Activated CD4-positive, CD25-positive, alpha-beta regulatory T cell (primary cell): Measurements from ENCODE around the gene C15orf40.
"Not testable (repeated sequence)": the region's sequence is repeated elsewhere in the genome, so short reads cannot be mapped to it uniquely, and the experiment has no call there.

Experiments used
- DNase-seq, 4 experiments: peaks; one replicate each; lab custom pipeline; 2025; lab: John Stamatoyannopoulos, UW

Gene C15orf40

GRCh38 chr15:83011271-83012075 lies at the start of gene C15orf40:
Gene C15orf40, minus strand, starts transcription at chr15:83011639. Its CDS starts 32 bp downstream, at chr15:83011607.
- DNase-seq, result peak; percentile 58 to 77 (median 68)

DNA sequence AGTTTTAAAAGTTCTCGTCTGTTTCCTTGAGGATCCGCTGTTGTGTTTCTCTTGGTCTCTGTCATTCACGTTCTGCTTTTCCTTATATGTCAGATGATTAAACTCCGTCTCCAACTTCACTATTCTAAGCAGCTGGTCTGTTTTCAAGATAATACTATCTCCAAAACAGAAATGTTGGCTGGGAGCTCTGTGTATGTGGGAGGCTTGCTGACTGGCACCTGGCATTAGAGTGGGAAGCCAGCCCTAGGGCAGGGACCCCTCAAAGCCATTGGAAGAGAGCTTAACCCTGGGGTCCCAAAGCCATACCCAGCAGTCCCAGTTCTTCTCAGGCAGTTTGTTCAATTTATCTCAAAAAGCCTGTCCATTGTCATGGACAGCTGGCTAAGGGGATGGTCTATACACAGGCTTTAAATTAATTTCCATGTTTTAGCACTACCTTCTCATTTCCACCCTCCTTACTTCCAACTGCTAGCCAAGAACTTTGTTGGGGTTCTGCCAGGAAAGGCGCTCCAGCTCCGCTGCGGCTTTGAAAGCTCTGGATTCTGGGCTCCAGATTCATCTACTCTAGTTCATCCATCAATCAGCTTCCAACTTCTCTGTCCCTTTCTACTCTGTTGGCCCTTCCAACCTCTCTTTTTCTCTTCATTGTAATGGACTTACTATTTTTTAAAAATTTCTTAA lies 46.4 kb upstream of the C15orf40 start:
- DNase-seq, result no peak

DNA sequence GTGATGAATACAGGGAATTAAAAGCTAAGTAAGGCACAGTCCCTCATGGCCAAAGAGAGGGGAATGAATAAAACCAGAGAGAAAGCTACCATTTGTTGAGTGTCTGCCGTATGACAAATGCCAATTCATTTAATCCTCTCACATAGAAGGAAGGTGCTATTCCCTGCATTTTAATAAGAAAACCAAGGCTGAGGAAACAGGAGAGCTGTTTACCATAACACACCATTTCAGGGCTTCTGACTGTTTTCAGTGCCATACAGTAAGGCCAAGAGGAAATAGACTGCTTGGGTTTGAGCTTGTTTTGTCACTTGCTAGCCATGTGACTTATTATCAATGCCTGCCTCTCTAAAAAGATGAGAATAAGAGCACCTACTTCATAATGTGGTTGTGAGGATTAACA lies 45.6 kb upstream of the C15orf40 start:
- no peak for DNase-seq

GRCh38 chr15:83053151-83053550 lies 41.7 kb upstream of the C15orf40 start:
- no peak for DNase-seq

- no peak for DNase-seq
These were observed 35.2 kb upstream of the C15orf40 start for GRCh38 chr15:83046558-83047127.

- DNase-seq, result no peak
These were observed 32.7 kb upstream of the C15orf40 start for GRCh38 chr15:83044156-83044555.

DNA sequence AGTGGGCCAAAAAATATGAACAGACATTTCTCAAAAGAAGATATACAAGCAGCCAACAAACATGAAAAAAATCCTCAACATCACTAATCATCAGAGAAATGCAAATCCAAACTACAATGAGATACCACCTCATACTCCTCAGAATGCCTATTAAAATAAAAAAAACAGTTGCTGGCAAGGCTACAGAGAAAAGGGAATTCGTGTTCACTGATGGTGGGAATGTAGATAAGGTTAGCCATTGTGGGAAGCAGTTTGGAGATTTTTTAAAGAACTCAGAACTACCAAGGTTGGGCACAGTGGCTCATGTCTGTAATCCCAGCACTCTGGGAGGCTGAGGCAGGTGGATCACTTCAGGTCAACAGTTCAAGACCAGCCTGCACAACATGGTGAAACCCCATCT lies 27.8 kb upstream of the C15orf40 start:
- DNase-seq, result no peak

- DNase-seq, result no peak
These were observed 24.8 kb upstream of the C15orf40 start for GRCh38 chr15:83036253-83036652.

DNA sequence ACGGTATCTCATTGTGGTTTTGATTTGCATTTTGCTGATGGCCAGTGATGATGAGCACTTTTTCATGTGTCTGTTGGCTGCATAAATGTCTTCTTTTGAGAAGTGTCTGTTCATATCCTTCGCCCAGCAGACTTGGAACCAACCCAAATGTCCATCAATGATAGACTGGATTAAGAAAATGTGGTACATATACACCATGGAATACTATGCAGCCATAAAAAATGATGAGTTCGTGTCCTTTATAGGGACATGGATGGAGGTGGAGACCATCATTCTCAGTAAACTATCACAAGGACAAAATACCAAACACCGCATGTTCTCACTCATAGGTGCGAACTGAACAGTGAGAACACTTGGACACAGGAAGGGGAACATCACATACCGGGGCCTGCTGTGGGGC lies 19.8 kb upstream of the C15orf40 start:
- DNase-seq, result not testable (repeated sequence)

GRCh38 chr15:83030021-83030420 lies 18.6 kb upstream of the C15orf40 start:
- no peak for DNase-seq

- DNase-seq, result no peak
These were observed 7.0 kb upstream of the C15orf40 start for GRCh38 chr15:83018436-83018835.

DNA sequence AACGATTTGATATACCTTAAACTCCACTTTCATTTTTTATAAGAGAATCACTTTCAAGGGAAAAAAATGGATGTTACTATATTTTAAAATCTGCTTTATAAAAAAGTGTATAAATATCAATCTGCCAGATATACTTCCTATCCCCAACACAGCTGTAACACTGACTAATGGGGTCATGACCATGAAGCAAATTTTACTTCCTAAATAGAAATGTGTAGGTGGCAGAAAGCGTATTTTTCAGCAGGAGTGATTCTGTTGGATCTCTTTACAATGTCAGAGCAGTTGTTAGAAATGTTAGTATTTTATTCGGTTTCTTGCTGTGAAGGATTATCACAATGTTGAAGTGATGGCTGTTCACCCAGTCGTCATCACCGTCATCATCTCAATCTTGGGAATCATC lies 5.5 kb upstream of the C15orf40 start:
- no peak for DNase-seq

DNA sequence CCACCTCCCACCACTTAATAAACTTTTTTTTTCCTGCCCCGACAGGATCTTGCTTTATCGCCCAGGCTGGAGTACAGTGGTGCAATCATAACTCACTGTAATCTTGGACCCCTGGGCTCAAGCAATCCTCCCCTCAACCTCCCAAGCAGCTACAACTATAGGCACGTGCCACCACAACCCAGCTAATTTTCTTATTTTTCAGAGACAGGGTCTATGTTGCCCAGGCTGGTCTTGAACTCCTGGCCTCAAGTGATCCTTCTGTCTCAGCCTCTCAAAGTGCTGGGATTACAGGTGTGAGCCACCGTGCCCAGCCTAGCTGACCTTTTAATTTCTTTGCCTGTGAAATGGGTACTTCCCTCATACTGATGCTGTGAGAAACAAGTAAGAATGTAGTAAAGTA lies 3.9 kb upstream of the C15orf40 start:
- no peak for DNase-seq

GRCh38 chr15:83014205-83014653 lies 2.8 kb upstream of the C15orf40 start:
- DNase-seq, result no peak

DNA sequence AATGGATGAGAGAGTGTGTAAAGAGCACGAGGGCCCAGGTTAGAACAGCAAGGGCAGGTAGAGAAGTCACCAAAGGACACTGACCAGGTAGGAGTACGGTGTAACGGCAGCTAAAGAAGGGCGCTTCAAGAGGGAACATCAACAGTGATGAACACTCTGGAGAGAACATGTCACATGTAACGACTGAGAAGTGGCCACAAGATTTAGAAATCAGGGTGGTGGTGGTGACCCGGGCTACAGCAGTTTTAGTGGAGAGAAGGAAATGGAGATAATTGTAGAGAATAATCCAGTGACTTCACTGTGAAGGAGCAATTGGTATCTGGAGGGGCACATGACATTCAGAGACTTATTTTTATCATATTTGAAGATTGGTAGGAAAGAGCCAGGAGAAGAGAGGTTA lies 1.2 kb upstream of the C15orf40 start:
- DNase-seq, result no peak

- no peak for DNase-seq
These were observed 612 bp upstream of the C15orf40 start for GRCh38 chr15:83012076-83012426.

DNA sequence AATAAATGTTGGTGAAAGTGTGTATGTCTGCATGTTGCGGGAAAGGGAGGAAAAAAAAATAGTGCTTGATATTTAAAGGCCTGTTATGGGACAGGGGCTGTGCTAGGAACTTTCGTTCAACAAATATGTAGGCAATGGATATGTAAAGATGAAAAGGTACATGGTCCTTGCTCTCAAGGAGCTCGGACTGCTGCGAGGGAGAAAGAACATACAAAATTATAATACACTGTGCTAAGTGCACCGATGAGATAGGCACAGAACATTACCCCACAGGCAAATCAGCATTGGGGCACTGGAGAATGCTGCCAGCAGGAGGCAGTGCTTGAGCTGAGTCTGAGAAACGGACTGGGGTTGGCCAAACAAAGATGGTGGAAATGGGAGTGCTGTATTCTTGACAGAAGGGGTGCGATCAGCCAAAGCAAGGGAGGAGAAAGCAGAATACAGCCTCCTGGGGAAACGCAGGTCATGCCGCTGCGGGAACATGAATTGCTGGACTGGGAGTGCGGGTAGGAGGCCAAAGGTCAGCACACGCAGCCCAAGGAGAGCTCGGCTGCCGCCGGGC lies 649 bp downstream of the C15orf40 start:
- peak; percentile 29 to 55 (median 41) for DNase-seq

DNA sequence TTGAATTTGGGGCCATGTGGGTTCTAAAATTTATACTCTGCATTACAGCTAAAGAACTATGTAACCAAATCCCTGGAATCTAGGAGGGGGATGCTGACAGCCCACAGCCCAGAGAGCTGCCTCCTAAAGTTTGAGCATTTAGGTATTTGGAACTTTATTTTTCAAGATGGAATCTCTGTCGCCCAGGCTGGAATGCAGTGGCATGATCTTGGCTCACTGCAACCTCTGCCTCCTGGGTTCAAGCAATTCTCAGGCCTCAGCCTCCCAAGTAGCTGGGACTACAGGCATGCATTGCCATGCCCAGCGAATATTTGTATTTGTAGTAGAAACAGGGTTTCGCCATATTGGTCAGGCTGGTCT lies 10.8 kb downstream of the C15orf40 start:
- not testable (repeated sequence) for DNase-seq

DNA sequence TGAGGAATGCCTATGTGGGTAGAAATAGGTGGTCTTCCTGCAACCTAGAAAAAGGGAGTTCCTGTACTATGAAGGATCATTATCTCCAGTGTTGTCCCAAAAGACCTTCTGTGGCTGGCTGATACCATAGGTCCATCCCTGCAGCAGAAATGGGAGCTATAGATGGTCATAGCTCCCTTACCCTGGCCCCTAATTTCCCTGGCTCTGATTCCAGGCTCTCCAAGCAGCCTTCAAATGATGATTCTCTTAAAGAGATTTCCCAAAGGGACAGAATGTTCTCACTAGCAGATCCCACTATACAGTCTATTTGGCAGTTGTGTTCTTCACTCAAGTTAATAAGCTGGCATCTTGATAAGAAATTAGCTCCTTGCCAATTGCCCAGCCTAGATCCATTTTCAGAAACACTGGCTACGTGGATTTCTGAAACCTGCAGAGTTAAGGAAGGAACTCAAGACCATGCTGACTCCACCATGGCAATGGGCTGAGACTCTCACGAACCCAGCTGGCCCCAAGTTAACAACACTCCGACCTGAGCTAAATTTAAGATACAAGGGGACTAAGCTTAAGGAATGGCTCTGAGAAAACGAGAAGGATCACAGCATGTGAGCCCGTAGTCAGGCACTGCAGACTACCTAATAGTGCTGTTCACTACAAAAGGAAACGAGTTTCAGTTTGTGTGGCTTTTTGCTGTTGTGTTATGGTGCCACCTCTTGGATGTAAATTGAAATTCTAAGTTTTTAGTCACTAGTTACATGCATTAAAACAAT lies 11.4 kb downstream of the C15orf40 start:
- DNase-seq, result no peak

- no peak for DNase-seq
These were observed 12.0 kb downstream of the C15orf40 start for GRCh38 chr15:82999426-82999825.

- DNase-seq, result no peak
These were observed 15.5 kb downstream of the C15orf40 start for GRCh38 chr15:82995938-82996337.

DNA sequence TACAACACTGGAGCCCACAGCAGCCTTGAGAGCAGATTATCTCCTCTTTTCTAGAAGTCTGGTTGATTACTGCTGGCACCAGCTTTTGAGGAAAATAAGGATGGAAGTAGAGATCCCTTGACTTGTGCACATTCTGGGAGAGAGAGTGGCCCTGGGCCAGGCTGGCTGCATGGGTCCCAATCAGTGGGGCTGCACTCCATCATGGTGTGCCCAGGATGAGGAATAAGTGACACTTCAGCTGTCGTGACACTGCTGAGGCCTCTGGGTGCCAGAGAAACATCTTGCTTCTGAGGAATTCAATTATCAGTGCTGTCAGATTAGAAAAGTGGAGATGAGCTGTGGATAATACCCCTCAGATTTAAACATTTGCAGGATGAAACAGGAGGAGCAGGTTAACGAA lies 16.4 kb downstream of the C15orf40 start:
- DNase-seq, result no peak
